Thoracic aorta (tissue), 2 donors: ENCODE measurements around the gene BMPER. TPM values are rescaled to one million over a fixed set of nuclear protein-coding genes. Genes with fewer than 3 reads are reported as not detected.

Source experiments
- ATAC-seq: fragments of 150-250 bp; one replicate; pipeline ENCODE4 v1.8.0; 2017; ENCODE audit warnings: low read depth; ENCODE audit not compliant: insufficient number of reproducible peaks, low FRiP score
- DNase-seq: peaks from one replicate; pipeline ENCODE4 v3.0.0-alpha.2; 2020; ENCODE audit warnings: low spot score
- H3K27ac ChIP-seq, 2 donors: fragments of 200-600 bp; sonication (generic); 1 replicate in 1 of 2; 2 replicates in 1 of 2; pipeline ENCODE4 v1.5.1; 2016; ENCODE audit warnings: mild to moderate bottlenecking in 2 of 2, moderate library complexity in 2 of 2
- H3K27me3 ChIP-seq: fragments of 200-600 bp; sonication (generic); replicated peaks from 2 replicates; pipeline ENCODE4 v1.6.0; 2016; ENCODE audit warnings: mild to moderate bottlenecking; ENCODE audit not compliant: insufficient read depth
- H3K36me3 ChIP-seq: fragments of 200-600 bp; sonication (generic); one replicate; pipeline ENCODE4 v1.5.1; 2016
- H3K4me1 ChIP-seq, 2 donors: fragments of 200-600 bp; sonication (generic); 1 replicate in 1 of 2; 2 replicates in 1 of 2; pipeline versions ENCODE4 v1.5.1 to v1.6.0; 2016; ENCODE audit warnings: low read depth in 2 of 2, mild to moderate bottlenecking in 1 of 2; ENCODE audit not compliant: control insufficient read depth in 1 of 2
- H3K4me3 ChIP-seq: fragments of 200-600 bp; sonication (generic); 2 replicates; pipeline ENCODE4 v1.5.1; 2016; ENCODE audit warnings: mild to moderate bottlenecking
- H3K9me3 ChIP-seq: fragments of 200-600 bp; sonication (generic); 2 replicates; pipeline ENCODE4 v1.5.1; 2016
- total RNA-seq, 2 donors: library from RNA; depleted of rRNA; stranded (reverse); fragments of >200 nt; gene quantifications; one replicate each; pipeline versions ENCODE4 v1.1.0 to v1.2.3, GENCODE V29; 2016
- TF ChIP-seq, protein P1 (sequence below): fragments of 200-600 bp; sonication (generic); IDR thresholded peaks from one replicate; pipeline ENCODE4 v1.5.1; 2019; ENCODE audit warnings: antibody characterized with exemption

Gene BMPER
- total RNA-seq, 2 donors from 2014 or later = 0.54 to 2.3 TPM

DNA sequence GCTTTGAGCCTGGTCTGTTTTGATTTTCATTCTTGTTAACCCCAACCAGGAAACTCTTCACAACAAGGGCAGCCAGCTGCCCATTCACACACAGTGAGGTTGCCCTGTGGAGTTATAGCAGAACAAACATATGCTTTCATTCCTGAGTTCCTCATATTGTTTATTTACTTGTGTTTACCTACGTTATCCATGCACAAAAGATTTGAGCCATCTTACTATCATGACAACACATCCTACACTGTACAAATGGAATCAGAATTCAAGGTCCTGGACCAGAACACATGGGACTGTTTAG, 21.7 kb upstream of the BMPER start:
- H3K36me3 ChIP-seq = no peaks in the 10 kb centered on the region
- no peak for ATAC-seq
- no peak for DNase-seq

DNA sequence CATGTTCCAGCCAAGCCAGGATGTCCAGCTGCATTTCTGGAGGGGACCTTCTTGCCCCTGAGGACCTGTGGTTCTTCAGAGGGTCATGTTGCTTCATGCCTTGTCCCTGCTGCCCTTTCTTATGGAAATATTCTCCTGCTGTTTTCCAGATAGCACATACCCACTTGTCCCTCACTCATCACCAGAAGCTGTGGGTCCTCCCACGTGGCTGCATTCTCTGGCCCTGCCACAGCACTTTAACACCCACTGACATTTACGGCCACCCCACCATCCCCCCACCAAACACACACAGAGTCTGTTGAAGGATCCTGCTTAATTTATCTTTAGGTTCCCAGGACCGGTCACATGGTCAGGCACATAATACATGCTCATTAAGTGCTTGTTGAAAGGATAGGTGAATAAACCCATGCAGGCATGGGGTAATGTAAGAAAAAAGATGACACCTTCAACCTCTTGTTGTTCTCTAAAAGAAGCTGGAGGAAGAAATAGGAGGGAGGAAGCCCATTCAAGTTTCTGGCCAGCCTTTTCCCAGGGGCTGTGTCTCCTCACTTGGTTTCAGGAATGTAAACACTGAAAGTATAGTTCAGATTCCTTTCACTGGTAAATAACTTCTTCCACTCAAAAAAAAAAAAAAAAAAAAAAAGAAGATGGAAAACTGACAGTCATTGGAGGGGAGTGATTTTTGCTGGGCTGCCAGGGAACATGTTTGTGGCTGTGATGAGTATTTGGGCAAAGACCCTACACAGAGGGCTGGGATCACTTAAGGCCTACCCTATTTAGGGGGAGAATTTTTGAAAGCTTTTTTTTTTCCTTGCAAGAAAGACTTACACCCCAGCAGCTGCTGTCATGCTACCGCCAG, 19.8 kb upstream of the BMPER start:
- peaks cover 6 to 17% of the 10 kb centered on the region in 2 donors for H3K4me1 ChIP-seq
- no peaks in the 10 kb centered on the region for H3K27me3 ChIP-seq
- ATAC-seq (no peak), DNase-seq (no peak)
- TF ChIP-seq, protein P1, sequence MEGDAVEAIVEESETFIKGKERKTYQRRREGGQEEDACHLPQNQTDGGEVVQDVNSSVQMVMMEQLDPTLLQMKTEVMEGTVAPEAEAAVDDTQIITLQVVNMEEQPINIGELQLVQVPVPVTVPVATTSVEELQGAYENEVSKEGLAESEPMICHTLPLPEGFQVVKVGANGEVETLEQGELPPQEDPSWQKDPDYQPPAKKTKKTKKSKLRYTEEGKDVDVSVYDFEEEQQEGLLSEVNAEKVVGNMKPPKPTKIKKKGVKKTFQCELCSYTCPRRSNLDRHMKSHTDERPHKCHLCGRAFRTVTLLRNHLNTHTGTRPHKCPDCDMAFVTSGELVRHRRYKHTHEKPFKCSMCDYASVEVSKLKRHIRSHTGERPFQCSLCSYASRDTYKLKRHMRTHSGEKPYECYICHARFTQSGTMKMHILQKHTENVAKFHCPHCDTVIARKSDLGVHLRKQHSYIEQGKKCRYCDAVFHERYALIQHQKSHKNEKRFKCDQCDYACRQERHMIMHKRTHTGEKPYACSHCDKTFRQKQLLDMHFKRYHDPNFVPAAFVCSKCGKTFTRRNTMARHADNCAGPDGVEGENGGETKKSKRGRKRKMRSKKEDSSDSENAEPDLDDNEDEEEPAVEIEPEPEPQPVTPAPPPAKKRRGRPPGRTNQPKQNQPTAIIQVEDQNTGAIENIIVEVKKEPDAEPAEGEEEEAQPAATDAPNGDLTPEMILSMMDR = no peak
- no peaks in the 10 kb centered on the region for H3K9me3 ChIP-seq
- no peak overlapping the region for H3K4me3 ChIP-seq
- H3K27ac ChIP-seq = no peak overlapping the region
- H3K36me3 ChIP-seq = no peaks in the 10 kb centered on the region

More for the DNA sequence above, 21.7 kb upstream of the BMPER start:
- no peak overlapping the region for H3K27ac ChIP-seq
- no peaks in the 10 kb centered on the region for H3K9me3 ChIP-seq
- TF ChIP-seq, protein P1 = no peak
- no peaks in the 10 kb centered on the region for H3K27me3 ChIP-seq
- H3K4me3 ChIP-seq = no peak overlapping the region
- H3K4me1 ChIP-seq = peaks cover 6 to 17% of the 10 kb centered on the region in 2 donors

DNA sequence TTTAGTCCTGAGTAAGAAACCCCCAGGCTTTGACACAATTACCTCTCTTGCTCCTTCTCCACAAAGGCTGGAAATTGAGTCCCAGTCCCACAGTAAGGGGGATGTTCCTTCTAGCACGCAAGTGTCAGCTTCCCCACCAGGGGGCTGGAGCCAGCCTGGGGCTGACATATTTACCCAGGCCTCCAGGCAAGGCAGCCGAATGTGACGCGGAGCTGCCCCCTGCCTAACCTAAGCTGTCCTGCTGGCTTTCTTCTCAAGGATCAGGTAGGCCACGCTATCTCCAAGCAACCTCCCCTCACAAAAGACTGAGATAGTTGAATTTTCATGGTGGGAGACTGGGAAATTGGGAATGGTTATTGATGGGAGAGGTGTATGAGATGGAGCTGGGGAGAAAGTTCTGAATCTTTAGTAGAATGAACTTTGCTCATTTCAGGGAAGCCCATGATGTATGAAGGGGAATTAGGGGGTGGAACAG, 19.2 kb upstream of the BMPER start:
- Histone ChIP-seq H3K4me3 (no peak overlapping the region), H3K9me3 (no peaks in the 10 kb centered on the region), H3K27ac (no peak overlapping the region), H3K36me3 (no peaks in the 10 kb centered on the region), H3K4me1 (peaks cover 6 to 17% of the 10 kb centered on the region in 2 donors), H3K27me3 (no peaks in the 10 kb centered on the region)
- TF ChIP-seq, protein P1 = no peak
- DNase-seq (no peak), ATAC-seq (no peak)

DNA sequence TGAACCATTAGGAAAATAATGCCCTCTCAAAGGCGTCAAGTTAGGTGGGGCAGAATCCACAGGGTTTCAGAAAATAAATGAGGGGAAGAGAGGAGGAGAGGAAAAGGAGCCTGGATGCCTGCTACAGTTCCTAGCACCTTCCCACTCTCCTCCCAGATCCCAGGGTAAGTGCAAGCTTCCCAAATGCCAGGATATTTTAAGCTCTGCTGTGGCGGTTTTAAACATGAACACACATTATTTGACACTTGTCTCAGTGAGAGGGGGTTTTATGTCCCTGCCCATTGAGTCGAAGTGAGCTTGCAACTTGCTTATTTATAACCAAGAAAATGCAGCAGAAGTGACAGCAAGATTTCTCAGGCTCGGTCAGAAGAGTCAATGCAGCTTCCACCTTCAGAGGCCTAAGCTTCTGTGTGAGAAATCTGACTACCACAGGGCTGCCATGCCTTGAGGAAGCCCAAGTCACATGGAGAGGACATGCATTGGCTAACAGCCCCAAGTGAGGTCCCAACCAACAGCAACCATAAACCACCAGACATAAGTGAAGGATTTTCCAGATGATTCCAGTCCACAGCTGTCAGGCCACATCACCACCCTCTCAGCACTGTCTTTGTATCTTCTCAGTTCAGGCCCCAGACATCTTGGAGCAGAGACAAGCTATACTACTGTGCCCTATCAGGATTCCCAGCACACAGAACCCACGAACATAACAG, 17.9 kb upstream of the BMPER start:
- DNase-seq (no peak), ATAC-seq (no peak)
- H3K27ac ChIP-seq = no peak overlapping the region
- H3K4me3 ChIP-seq = no peak overlapping the region
- no peaks in the 10 kb centered on the region for H3K36me3 ChIP-seq
- H3K9me3 ChIP-seq = no peaks in the 10 kb centered on the region
- H3K27me3 ChIP-seq = no peaks in the 10 kb centered on the region
- TF ChIP-seq, protein P1 = no peak
- H3K4me1 ChIP-seq = peaks cover 5 to 6% of the 10 kb centered on the region in 2 donors

DNA sequence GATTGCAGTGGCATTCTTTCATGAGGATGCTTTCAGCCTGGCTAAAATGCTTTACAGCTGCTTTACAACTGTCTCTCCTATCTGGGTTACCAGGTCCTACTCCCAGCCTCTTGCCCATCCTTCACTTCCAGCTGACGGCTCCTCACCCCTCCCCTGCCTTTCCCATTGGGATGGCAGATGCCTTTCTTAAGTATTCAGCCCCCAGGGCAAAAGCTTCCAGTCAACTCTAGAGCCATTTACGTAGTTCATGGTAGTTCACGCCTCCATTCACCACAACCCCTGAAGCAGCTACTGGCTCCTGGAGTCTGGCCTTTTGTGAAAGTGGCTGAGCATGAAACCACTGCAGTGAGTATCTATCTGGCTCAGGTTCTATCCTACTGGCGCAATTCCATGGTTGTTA, 17.2 kb upstream of the BMPER start:
- no peaks in the 10 kb centered on the region for H3K9me3 ChIP-seq
- no peak overlapping the region for H3K27ac ChIP-seq
- TF ChIP-seq, protein P1 = no peak
- no peaks in the 10 kb centered on the region for H3K4me1 ChIP-seq
- no peaks in the 10 kb centered on the region for H3K27me3 ChIP-seq
- H3K4me3 ChIP-seq = no peak overlapping the region
- no peak for DNase-seq
- ATAC-seq = no peak
- H3K36me3 ChIP-seq = no peaks in the 10 kb centered on the region
